ENCODE data around the gene ZCCHC14. TPM values are rescaled to one million over a fixed set of nuclear protein-coding genes. Genes with fewer than 3 reads are reported as not detected.
"Not testable (repeated sequence)": the region's sequence is repeated elsewhere in the genome, so short reads cannot be mapped to it uniquely, and the experiment has no call there.

Gene ZCCHC14
- total RNA-seq, 1 experiment from 2014 or later, result 30.3 TPM

GRCh38 chr16:87491522-87492290 lies 1.1 kb downstream of the ZCCHC14 start:
- Histone ChIP-seq H3K4me1 (ENCODE audit: insufficient read depth, low read length, poor library complexity, severe bottlenecking) (peaks cover 14% of the 10 kb centered on the region), H3K9me3 (ENCODE audit: low read depth, low read length, poor library complexity, severe bottlenecking) (no peaks in the 10 kb centered on the region), H3K27ac (ENCODE audit: low read depth, low read length, poor library complexity, severe bottlenecking) (no peak overlapping the region), H3K27me3 (replicated peaks; ENCODE audit: insufficient read depth, low read depth, low read length, poor library complexity) (no peaks in the 10 kb centered on the region), H3K4me3 (ENCODE audit: low read depth, low read length, poor library complexity, severe bottlenecking) (peak overlapping the region; percentile 54), H3K36me3 (ENCODE audit: insufficient read depth, low read length, poor library complexity, severe bottlenecking) (no peaks in the 10 kb centered on the region)
- TF ChIP-seq EZH2 (IDR thresholded peaks at IDR 0.05; ENCODE audit: borderline replicate concordance, low read depth, low read length, poor library complexity, severe bottlenecking), result no peak
- CTCF ChIA-PET, result no interaction called here
- DNase-seq (ENCODE audit: low spot score), result peak; percentile 53
- intact Hi-C loops (cut with micrococcal nuclease; ENCODE audit: unreplicated experiment), result loop anchor here (5.0 kb wide), 1 partner anchor 54 kb away; no protein-coding TSS in a partner anchor
- no TSS peak for BruUV-seq (replicated peaks)
- POLR2A ChIA-PET (ENCODE audit: low non-redundant PET), result no interaction called here

DNA sequence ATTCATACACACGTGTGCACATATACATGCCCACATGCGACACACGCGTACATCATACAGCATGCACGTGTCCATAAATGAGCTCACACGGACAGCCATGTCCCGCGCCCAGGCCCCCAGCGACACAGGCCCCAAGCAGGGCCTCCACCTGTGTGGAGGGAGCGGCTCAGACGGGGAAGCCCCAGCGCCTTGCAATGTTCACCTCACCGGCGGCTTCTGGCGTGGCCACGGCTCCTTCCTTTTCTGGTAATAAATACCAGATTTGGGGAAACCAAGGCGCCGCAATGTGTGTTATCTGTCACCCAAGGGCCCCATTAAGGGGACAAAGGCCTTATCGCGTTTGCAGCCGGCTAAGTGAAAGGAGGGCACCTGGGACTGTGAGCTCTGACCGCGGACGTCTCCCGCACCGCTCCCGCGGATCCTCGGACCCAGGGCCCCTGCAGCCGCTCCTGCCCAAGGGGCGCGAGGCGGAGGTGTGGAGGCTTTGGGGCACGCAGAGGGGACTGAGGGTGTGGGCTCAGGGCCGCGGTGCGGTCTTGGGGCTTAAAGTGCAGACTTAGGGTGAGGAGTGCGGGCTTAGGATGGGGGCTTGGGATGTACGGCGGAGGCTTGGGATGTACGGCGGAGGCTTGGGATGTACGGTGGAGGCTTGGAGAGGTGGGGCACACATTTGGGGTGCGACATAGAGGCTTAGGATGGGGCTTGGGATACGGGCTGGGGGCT lies 1.9 kb downstream of the ZCCHC14 start:
- peak overlapping the region; percentile 54 for H3K4me3 ChIP-seq (ENCODE audit: low read depth, low read length, poor library complexity, severe bottlenecking)
- CTCF ChIA-PET, result not testable (repeated sequence)
- POLR2A ChIA-PET (ENCODE audit: low non-redundant PET), result interaction anchor here (0.6 kb wide), 1 partner anchor 420 kb away, joined by 8 read pairs; no protein-coding TSS in a partner anchor

DNA sequence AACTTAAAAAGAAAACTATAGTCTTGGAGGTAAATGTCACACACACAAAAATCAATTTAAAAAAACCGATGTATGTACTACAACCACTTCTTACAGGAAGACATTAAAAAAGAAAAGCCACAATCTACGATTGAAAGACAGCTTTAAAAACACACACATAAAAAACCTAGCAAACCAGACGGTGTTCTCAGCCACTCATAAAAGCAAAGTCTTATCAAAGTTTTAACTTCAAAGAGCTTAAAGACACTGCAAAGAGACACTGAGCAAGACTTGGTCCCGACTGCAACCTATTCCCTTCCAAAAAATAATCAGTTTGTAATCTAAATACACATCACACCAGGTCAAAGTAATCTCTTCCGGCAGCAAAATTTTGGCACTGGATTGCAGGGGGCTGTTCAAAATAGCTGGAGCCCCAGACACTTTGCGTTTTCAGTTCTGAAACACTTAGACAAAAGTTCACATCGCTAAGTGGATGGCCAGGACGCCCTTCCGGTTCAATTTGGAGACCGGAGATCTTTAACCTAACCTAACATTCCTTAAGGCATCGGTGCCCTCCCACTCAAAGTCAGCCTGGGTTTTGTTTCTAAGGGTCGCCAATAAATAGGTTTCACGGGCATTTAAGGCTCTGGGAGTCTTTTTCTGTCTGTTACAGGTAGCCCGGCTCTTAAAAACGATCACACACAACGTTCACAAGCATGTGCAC lies 2.6 kb downstream of the ZCCHC14 start:
- Histone ChIP-seq H3K27ac (ENCODE audit: low read depth, low read length, poor library complexity, severe bottlenecking) (no peak overlapping the region), H3K4me3 (ENCODE audit: low read depth, low read length, poor library complexity, severe bottlenecking) (peak overlapping the region; percentile 54), H3K27me3 (replicated peaks; ENCODE audit: insufficient read depth, low read depth, low read length, poor library complexity) (no peaks in the 10 kb centered on the region), H3K36me3 (ENCODE audit: insufficient read depth, low read length, poor library complexity, severe bottlenecking) (no peaks in the 10 kb centered on the region), H3K9me3 (ENCODE audit: low read depth, low read length, poor library complexity, severe bottlenecking) (no peaks in the 10 kb centered on the region), H3K4me1 (ENCODE audit: insufficient read depth, low read length, poor library complexity, severe bottlenecking) (peaks cover 14% of the 10 kb centered on the region)
- no peak for DNase-seq (ENCODE audit: low spot score)
- intact Hi-C loops (cut with micrococcal nuclease; ENCODE audit: unreplicated experiment), result loop anchor here (5.0 kb wide), 1 partner anchor 53 kb away; no protein-coding TSS in a partner anchor
- no TSS peak for BruUV-seq (replicated peaks)
- POLR2A ChIA-PET (ENCODE audit: low non-redundant PET), result interaction anchor here (0.6 kb wide), 1 partner anchor 420 kb away, joined by 8 read pairs; no protein-coding TSS in a partner anchor
- CTCF ChIA-PET, result no interaction called here
- no peak for TF ChIP-seq CTCF (conservative IDR thresholded peaks at IDR 0.05; ENCODE audit: low read depth, low read length)
- TF ChIP-seq EZH2 (IDR thresholded peaks at IDR 0.05; ENCODE audit: borderline replicate concordance, low read depth, low read length, poor library complexity, severe bottlenecking), result no peak

More for the DNA sequence above, 1.9 kb downstream of the ZCCHC14 start:
- peaks cover 14% of the 10 kb centered on the region for H3K4me1 ChIP-seq (ENCODE audit: insufficient read depth, low read length, poor library complexity, severe bottlenecking)
- not testable (repeated sequence) for H3K36me3 ChIP-seq (ENCODE audit: insufficient read depth, low read length, poor library complexity, severe bottlenecking); DNase-seq (ENCODE audit: low spot score); BruUV-seq (replicated peaks); H3K27me3 ChIP-seq (replicated peaks; ENCODE audit: insufficient read depth, low read depth, low read length, poor library complexity); H3K9me3 ChIP-seq (ENCODE audit: low read depth, low read length, poor library complexity, severe bottlenecking); H3K27ac ChIP-seq (ENCODE audit: low read depth, low read length, poor library complexity, severe bottlenecking)
- intact Hi-C loops (cut with micrococcal nuclease; ENCODE audit: unreplicated experiment), result loop anchor here (5.0 kb wide), 1 partner anchor 54 kb away; no protein-coding TSS in a partner anchor
